Thymus (tissue), 11 donors: Measurements from ENCODE around the gene FXYD5. TPM values are rescaled to one million over a fixed set of nuclear protein-coding genes. Genes with fewer than 3 reads are reported as not detected.
A peak's percentile ranks its signal among the peaks of the same experiment; 100 is the strongest.

ENCODE experiments used
- DNase-seq, 9 donors: peaks; one replicate each; pipeline ENCODE4 v3.0.0-alpha.2; 2013; ENCODE audit warnings: low spot score in 9 of 9, low read depth in 6 of 9, missing footprints in 1 of 9
- H3K27ac ChIP-seq, 2 donors: one replicate each; pipeline ENCODE4 v1.5.1; 2013; ENCODE audit warnings: control low read depth in 1 of 2, low read depth in 1 of 2, low read length in 1 of 2, mild to moderate bottlenecking in 1 of 2, moderate library complexity in 1 of 2
- H3K27me3 ChIP-seq, 2 donors: one replicate each; pipeline ENCODE4 v1.5.1; 2013; ENCODE audit warnings: low read length in 1 of 2; ENCODE audit not compliant: control insufficient read depth in 2 of 2, insufficient read depth in 1 of 2
- H3K36me3 ChIP-seq, 2 donors: one replicate each; pipeline ENCODE4 v1.5.1; 2013; ENCODE audit warnings: low read length in 1 of 2, mild to moderate bottlenecking in 1 of 2, moderate library complexity in 1 of 2; ENCODE audit not compliant: control insufficient read depth in 2 of 2, insufficient read depth in 2 of 2
- H3K4me1 ChIP-seq, 2 donors: one replicate each; pipeline ENCODE4 v1.5.1; 2013; ENCODE audit warnings: low read length in 2 of 2; ENCODE audit not compliant: control insufficient read depth in 2 of 2, insufficient read depth in 2 of 2
- H3K4me3 ChIP-seq, 2 donors: one replicate each; pipeline ENCODE4 v1.5.1; 2013; ENCODE audit warnings: low read length in 2 of 2, control low read depth in 1 of 2, mild to moderate bottlenecking in 1 of 2
- H3K9me3 ChIP-seq, 2 donors: one replicate each; pipeline ENCODE4 v1.5.1; 2013; ENCODE audit warnings: low read length in 1 of 2, mild to moderate bottlenecking in 1 of 2; ENCODE audit not compliant: control insufficient read depth in 2 of 2, insufficient read depth in 1 of 2
- WGBS: extraction: QIAGEN DNeasy Blood & Tissue Kit; methylation state at CpG from one replicate; pipeline ENCODE4 v1.1.7; 2013; 5-methylcytosine and 5-hydroxymethylcytosine counted together
- polyA plus RNA-seq: library from polyadenylated mRNA; stranded (reverse); fragments of 200-250 nt; gene quantifications from one replicate; pipeline ENCODE4 v1.2.3, GENCODE V29; 2013
- total RNA-seq: library from RNA; stranded (reverse); fragments of 120-200 nt; gene quantifications from one replicate; pipeline ENCODE4 v1.2.4, GENCODE V29; 2013
- donor health status: healthy.

FXYD5 gene
- total and polyA plus RNA-seq, 2 donors, result 42.6 to 136 TPM

GRCh38 chr19:35133826-35134225, 20.7 kb upstream of the FXYD5 start:
- H3K9me3 ChIP-seq, result no peaks in the 10 kb centered on the region
- no peak for DNase-seq
- no peaks in the 10 kb centered on the region for H3K36me3 ChIP-seq
- no peak overlapping the region for H3K4me3 ChIP-seq
- WGBS, result 91% methylated on average over 11 of the region's 11 CpGs
- H3K4me1 ChIP-seq, result peaks cover 0 to 3% of the 10 kb centered on the region in 2 donors
- H3K27me3 ChIP-seq, result peaks cover 0 to 7% of the 10 kb centered on the region in 2 donors
- H3K27ac ChIP-seq, result no peak overlapping the region

GRCh38 chr19:35134601-35135242, 19.8 kb upstream of the FXYD5 start, which contains the start of gene LGI4:
TSS of gene LGI4 (minus strand) at chr19:35135059. CDS start at chr19:35134680, 379 bp downstream.
- no peak within 1 kb of the TSS for H3K4me3 ChIP-seq
- no peak within 1 kb of the TSS for H3K27ac ChIP-seq
- no peak for DNase-seq
- peaks cover 0 to 5% of the 10 kb centered on the region in 2 donors for H3K4me1 ChIP-seq
- no peaks in the 10 kb centered on the region for H3K36me3 ChIP-seq
- H3K9me3 ChIP-seq, result no peaks in the 10 kb centered on the region
- H3K27me3 ChIP-seq, result peaks cover 0 to 7% of the 10 kb centered on the region in 2 donors
- WGBS, result 93% methylated on average over 15 of the region's 15 CpGs

GRCh38 chr19:35135389-35135909, 19.1 kb upstream of the FXYD5 start:
- H3K27ac ChIP-seq, result no peak overlapping the region
- WGBS, result 2% methylated on average over 7 of the region's 7 CpGs
- no peaks in the 10 kb centered on the region for H3K9me3 ChIP-seq
- H3K36me3 ChIP-seq, result no peaks in the 10 kb centered on the region
- peak in 3 of 9 donors; percentile 56 to 66 (median 62) for DNase-seq
- H3K4me3 ChIP-seq, result no peak overlapping the region
- H3K27me3 ChIP-seq, result peaks cover 0 to 13% of the 10 kb centered on the region in 2 donors
- H3K4me1 ChIP-seq, result peaks cover 0 to 5% of the 10 kb centered on the region in 2 donors

- no peak overlapping the region for H3K4me3 ChIP-seq
- no peak for DNase-seq
Observed at GRCh38 chr19:35136231-35136630, 18.3 kb upstream of the FXYD5 start.

GRCh38 chr19:35136977-35137702, 17.4 kb upstream of the FXYD5 start:
- Histone ChIP-seq H3K9me3 (no peaks in the 10 kb centered on the region), H3K36me3 (no peaks in the 10 kb centered on the region), H3K27ac (no peak overlapping the region), H3K4me3 (no peak overlapping the region), H3K27me3 (peaks cover 8 to 25% of the 10 kb centered on the region in 2 donors), H3K4me1 (peaks cover 4 to 15% of the 10 kb centered on the region in 2 donors)
- no peak for DNase-seq
- WGBS, result 67% methylated on average over 9 of the region's 9 CpGs

More at GRCh38 chr19:35136231-35136630, 18.3 kb upstream of the FXYD5 start:
- Histone ChIP-seq H3K4me1 (peaks cover 0 to 8% of the 10 kb centered on the region in 2 donors), H3K27ac (no peak overlapping the region), H3K27me3 (peaks cover 0 to 16% of the 10 kb centered on the region in 2 donors), H3K36me3 (no peaks in the 10 kb centered on the region), H3K9me3 (no peaks in the 10 kb centered on the region)
- WGBS, result 89% methylated on average over 11 of the region's 11 CpGs

GRCh38 chr19:35138305-35138892, 16.1 kb upstream of the FXYD5 start, which contains the start of gene FXYD1:
TSS of gene FXYD1 (plus strand) at chr19:35138824. CDS start at chr19:35140080, 1,256 bp downstream.
- Histone ChIP-seq H3K4me3 (no peak within 1 kb of the TSS), H3K4me1 (peaks cover 7 to 25% of the 10 kb centered on the region in 2 donors), H3K27ac (no peak within 1 kb of the TSS), H3K9me3 (no peaks in the 10 kb centered on the region), H3K27me3 (peaks cover 18 to 36% of the 10 kb centered on the region in 2 donors), H3K36me3 (no peaks in the 10 kb centered on the region)
- WGBS, result 93% methylated on average over 18 of the region's 18 CpGs
- DNase-seq, result no peak

GRCh38 chr19:35140207-35140961, 14.2 kb upstream of the FXYD5 start:
- Histone ChIP-seq H3K36me3 (no peaks in the 10 kb centered on the region), H3K4me3 (no peak overlapping the region), H3K27ac (no peak overlapping the region), H3K27me3 (peaks cover 24 to 56% of the 10 kb centered on the region in 2 donors), H3K4me1 (peaks cover 7 to 24% of the 10 kb centered on the region in 2 donors), H3K9me3 (no peaks in the 10 kb centered on the region)
- 69% methylated on average over 12 of the region's 12 CpGs for WGBS
- no peak for DNase-seq

GRCh38 chr19:35140962-35141836, 13.3 kb upstream of the FXYD5 start:
- WGBS, result 2% methylated on average over 48 of the region's 48 CpGs
- Histone ChIP-seq H3K4me1 (peaks cover 7 to 22% of the 10 kb centered on the region in 2 donors), H3K27ac (no peak overlapping the region), H3K27me3 (peaks cover 24 to 59% of the 10 kb centered on the region in 2 donors), H3K4me3 (peak overlapping the region in 1 of 2 donors; percentile 6), H3K9me3 (no peaks in the 10 kb centered on the region), H3K36me3 (no peaks in the 10 kb centered on the region)
- peak in 6 of 9 donors; percentile 59 to 88 (median 77) for DNase-seq
